SU-DHL-6 (cell line): ENCODE data around the gene NTN5.

Experiments used
- H2AFZ ChIP-seq: fragments of 200-600 bp; sonication (generic); 2 replicates; pipeline ENCODE4 v1.6.1; 2014; ENCODE audit warnings: low read depth, mild to moderate bottlenecking, moderate library complexity, mixed read lengths, antibody characterized with exemption, low read length; ENCODE audit not compliant: severe bottlenecking
- H3F3A ChIP-seq: fragments of 200-600 bp; shearing (Covaris generic); 2 replicates; pipeline ENCODE4 v1.6.0; 2016; ENCODE audit warnings: antibody characterized with exemption, mild to moderate bottlenecking; ENCODE audit not compliant: insufficient read depth
- H3K27ac ChIP-seq: fragments of 200-600 bp; sonication (generic); 2 replicates; pipeline ENCODE4 v1.5.1; 2016; ENCODE audit warnings: low read depth, mild to moderate bottlenecking, low read length, moderate library complexity, mixed read lengths
- H3K27me3 ChIP-seq: fragments of 200-600 bp; sonication (generic), shearing (Covaris generic); 2 replicates; pipeline ENCODE4 v1.6.0; 2014; ENCODE audit warnings: mild to moderate bottlenecking, low read length
- H3K36me3 ChIP-seq: fragments of 200-600 bp; sonication (generic); 2 replicates; pipeline ENCODE4 v1.6.1; 2014; ENCODE audit warnings: mild to moderate bottlenecking, low read length, mixed read lengths
- H3K4me2 ChIP-seq: fragments of 300-600, 200-600 bp; shearing (Covaris generic), sonication (generic); 2 replicates; pipeline ENCODE4 v1.6.0; 2014; ENCODE audit warnings: low read length, low read depth, mild to moderate bottlenecking; ENCODE audit not compliant: poor library complexity, severe bottlenecking
- H3K4me3 ChIP-seq: fragments of 200-600 bp; sonication (generic); 2 replicates; pipeline ENCODE4 v1.5.1; 2014; ENCODE audit warnings: antibody characterized with exemption, low read length, mild to moderate bottlenecking, mixed read lengths; ENCODE audit not compliant: insufficient read depth, poor library complexity, severe bottlenecking
- H3K79me2 ChIP-seq: fragments of 200-600 bp; sonication (generic); 2 replicates; pipeline ENCODE4 v1.6.1; 2014; ENCODE audit warnings: mild to moderate bottlenecking, low read length, moderate library complexity; ENCODE audit not compliant: insufficient read depth
- H3K9ac ChIP-seq: fragments of 200-600 bp; sonication (generic); 2 replicates; pipeline ENCODE4 v1.7.0; 2014; ENCODE audit warnings: mild to moderate bottlenecking, low read length
- H3K9me2 ChIP-seq: fragments of 200-600 bp; sonication (generic); replicated peaks from 2 replicates; pipeline ENCODE4 v1.6.1; 2014; ENCODE audit warnings: low read length; ENCODE audit not compliant: insufficient read depth
- H3K9me3 ChIP-seq: fragments of 200-600 bp; sonication (generic); 2 replicates; pipeline ENCODE4 v1.6.1; 2014; ENCODE audit warnings: low read length, mixed read lengths; ENCODE audit not compliant: insufficient read depth
- H4K20me1 ChIP-seq: fragments of 200-600 bp; sonication (generic); 2 replicates; pipeline ENCODE4 v1.6.1; 2014; ENCODE audit warnings: low read depth, mild to moderate bottlenecking, antibody characterized with exemption, low read length, moderate library complexity, mixed read lengths
- EZH2phosphoT487 ChIP-seq: fragments of 200-600 bp; sonication (generic), shearing (Covaris generic); conservative IDR thresholded peaks from 2 replicates; pipeline ENCODE4 v1.6.1; 2018; ENCODE audit warnings: mild to moderate bottlenecking, antibody characterized with exemption, low read length, moderate library complexity, mixed read lengths
- TF ChIP-seq, protein P1 (sequence below): fragments of 200-600 bp; sonication (generic); IDR thresholded peaks from one replicate; pipeline ENCODE4 v1.5.1; 2017; ENCODE audit warnings: antibody characterized with exemption, mild to moderate bottlenecking, low read length, moderate library complexity; ENCODE audit not compliant: insufficient read depth, poor library complexity, severe bottlenecking

NTN5 gene

DNA sequence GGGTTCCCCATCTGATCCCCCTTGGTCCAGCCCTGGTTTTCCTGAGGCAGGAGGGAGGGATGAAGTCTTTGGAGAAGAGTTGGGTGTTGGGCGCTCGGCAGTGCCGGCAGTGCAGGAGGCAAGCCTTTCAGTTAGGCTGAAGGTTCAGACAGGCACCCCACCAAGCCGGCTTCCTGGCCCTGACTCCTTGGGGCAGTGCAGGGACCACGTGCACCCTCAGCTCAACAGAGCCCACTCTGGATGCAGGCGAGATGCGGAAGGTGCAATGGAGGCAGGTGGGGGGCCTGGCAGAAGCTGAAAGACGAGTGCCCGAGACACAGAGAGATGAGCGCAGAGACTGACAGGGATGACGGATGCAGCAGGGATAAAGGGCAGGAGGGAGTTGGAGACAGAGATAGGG, 35.7 kb upstream of the NTN5 start:
- no peaks in the 10 kb centered on the region for H3K27me3 ChIP-seq
- H3K4me3 ChIP-seq = no peak overlapping the region
- TF ChIP-seq, protein P1, sequence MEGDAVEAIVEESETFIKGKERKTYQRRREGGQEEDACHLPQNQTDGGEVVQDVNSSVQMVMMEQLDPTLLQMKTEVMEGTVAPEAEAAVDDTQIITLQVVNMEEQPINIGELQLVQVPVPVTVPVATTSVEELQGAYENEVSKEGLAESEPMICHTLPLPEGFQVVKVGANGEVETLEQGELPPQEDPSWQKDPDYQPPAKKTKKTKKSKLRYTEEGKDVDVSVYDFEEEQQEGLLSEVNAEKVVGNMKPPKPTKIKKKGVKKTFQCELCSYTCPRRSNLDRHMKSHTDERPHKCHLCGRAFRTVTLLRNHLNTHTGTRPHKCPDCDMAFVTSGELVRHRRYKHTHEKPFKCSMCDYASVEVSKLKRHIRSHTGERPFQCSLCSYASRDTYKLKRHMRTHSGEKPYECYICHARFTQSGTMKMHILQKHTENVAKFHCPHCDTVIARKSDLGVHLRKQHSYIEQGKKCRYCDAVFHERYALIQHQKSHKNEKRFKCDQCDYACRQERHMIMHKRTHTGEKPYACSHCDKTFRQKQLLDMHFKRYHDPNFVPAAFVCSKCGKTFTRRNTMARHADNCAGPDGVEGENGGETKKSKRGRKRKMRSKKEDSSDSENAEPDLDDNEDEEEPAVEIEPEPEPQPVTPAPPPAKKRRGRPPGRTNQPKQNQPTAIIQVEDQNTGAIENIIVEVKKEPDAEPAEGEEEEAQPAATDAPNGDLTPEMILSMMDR = no peak
- TF ChIP-seq EZH2phosphoT487 = no peak
- no peaks in the 10 kb centered on the region for H3K79me2 ChIP-seq
- H3K9ac ChIP-seq = no peak overlapping the region
- no peak overlapping the region for H3K4me2 ChIP-seq
- no peaks in the 10 kb centered on the region for H3K9me3 ChIP-seq
- no peak overlapping the region for H2AFZ ChIP-seq
- H3K9me2 ChIP-seq = no peaks in the 10 kb centered on the region
- H3K27ac ChIP-seq = no peak overlapping the region
- H4K20me1 ChIP-seq = no peaks in the 10 kb centered on the region
- no peaks in the 10 kb centered on the region for H3K36me3 ChIP-seq
- H3F3A ChIP-seq = no peaks in the 10 kb centered on the region

DNA sequence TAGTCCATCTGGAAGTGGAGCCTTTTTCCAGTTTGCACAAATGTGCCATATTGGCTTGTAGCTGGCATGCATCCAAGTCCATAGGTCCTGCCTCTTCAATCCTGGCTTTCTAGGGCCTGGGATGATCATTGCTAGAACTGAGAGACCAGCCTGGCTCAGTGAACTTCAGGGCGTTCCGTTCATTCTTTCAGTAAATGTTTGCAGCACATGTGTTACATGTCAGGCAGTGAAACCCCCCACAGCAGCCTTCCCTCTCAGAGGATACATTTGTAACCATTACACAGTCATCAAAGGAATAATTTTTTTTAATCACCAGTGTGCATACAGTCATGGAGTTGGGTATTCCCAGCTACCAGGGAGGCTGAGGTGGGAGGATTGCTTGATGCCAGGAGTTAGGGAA, 32.6 kb upstream of the NTN5 start:
- Histone ChIP-seq H3K79me2 (no peaks in the 10 kb centered on the region), H3K36me3 (no peaks in the 10 kb centered on the region)

DNA sequence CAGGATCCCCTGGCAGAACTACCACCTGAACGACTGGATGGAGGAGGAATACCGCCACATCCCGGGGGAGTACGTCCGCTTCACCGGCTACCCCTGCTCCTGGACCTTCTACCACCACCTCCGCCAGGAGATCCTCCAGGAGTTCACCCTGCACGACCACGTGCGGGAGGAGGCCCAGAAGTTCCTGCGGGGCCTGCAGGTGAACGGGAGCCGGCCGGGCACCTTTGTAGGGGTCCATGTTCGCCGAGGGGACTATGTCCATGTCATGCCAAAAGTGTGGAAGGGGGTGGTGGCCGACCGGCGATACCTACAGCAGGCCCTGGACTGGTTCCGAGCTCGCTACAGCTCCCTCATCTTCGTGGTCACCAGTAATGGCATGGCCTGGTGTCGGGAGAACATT, 30.5 kb upstream of the NTN5 start:
- TF ChIP-seq, protein P1 = no peak
- no peak for TF ChIP-seq EZH2phosphoT487
- H3K9ac ChIP-seq = no peak overlapping the region
- no peak overlapping the region for H3K4me3 ChIP-seq
- no peak overlapping the region for H2AFZ ChIP-seq
- no peaks in the 10 kb centered on the region for H3K79me2 ChIP-seq
- H3F3A ChIP-seq = no peaks in the 10 kb centered on the region
- H3K27me3 ChIP-seq = no peaks in the 10 kb centered on the region
- H3K9me3 ChIP-seq = no peaks in the 10 kb centered on the region
- no peaks in the 10 kb centered on the region for H3K36me3 ChIP-seq
- no peak overlapping the region for H3K4me2 ChIP-seq
- H3K27ac ChIP-seq = no peak overlapping the region
- H4K20me1 ChIP-seq = no peaks in the 10 kb centered on the region
- H3K9me2 ChIP-seq = no peaks in the 10 kb centered on the region

More for the DNA sequence above, 32.6 kb upstream of the NTN5 start:
- Histone ChIP-seq H4K20me1 (no peaks in the 10 kb centered on the region), H3K9ac (no peak overlapping the region), H3K4me2 (no peak overlapping the region), H3K4me3 (no peak overlapping the region), H2AFZ (no peak overlapping the region), H3K9me3 (no peaks in the 10 kb centered on the region), H3F3A (no peaks in the 10 kb centered on the region), H3K27me3 (no peaks in the 10 kb centered on the region), H3K27ac (no peak overlapping the region), H3K9me2 (no peaks in the 10 kb centered on the region)
- TF ChIP-seq, protein P1 = no peak
- TF ChIP-seq EZH2phosphoT487 = no peak

DNA sequence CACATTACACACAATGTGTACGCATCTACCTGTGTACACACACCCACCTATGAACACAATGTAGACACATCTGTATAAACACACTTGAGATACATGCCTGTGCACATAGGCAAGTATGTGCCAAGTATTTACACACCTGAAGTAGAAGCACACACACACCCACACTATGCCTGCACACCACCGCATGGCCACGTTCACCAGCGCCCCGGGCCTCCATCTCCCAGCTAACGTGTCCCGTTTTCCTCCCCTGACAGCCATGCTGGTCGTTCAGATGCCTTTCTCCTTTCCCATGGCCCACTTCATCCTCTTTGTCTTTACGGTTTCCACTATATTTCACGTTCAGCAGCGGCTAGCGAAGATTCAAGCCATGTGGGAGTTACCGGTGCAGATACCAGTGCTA, 29.9 kb upstream of the NTN5 start:
- H3K9me2 ChIP-seq = no peaks in the 10 kb centered on the region
- no peak overlapping the region for H3K4me2 ChIP-seq
- no peak overlapping the region for H2AFZ ChIP-seq
- H3K9me3 ChIP-seq = no peaks in the 10 kb centered on the region
- TF ChIP-seq EZH2phosphoT487 = no peak
- TF ChIP-seq, protein P1 = no peak
- H3K27ac ChIP-seq = no peak overlapping the region
- no peaks in the 10 kb centered on the region for H3F3A ChIP-seq
- H4K20me1 ChIP-seq = no peaks in the 10 kb centered on the region
- H3K4me3 ChIP-seq = no peak overlapping the region
- no peaks in the 10 kb centered on the region for H3K79me2 ChIP-seq
- H3K9ac ChIP-seq = no peak overlapping the region
- H3K27me3 ChIP-seq = no peaks in the 10 kb centered on the region
- no peaks in the 10 kb centered on the region for H3K36me3 ChIP-seq
